GM21529 (cell line): Measurements from ENCODE around the gene KCNJ8.
"Not testable (repeated sequence)": the region's sequence is repeated elsewhere in the genome, so short reads cannot be mapped to it uniquely, and the experiment has no call there.

Experiments used
- ATAC-seq: cut with Tn5 transposase; IDR thresholded peaks from one replicate; pipeline ENCODE4 v1.9.1; 2021; ENCODE audit not compliant: unreplicated experiment

The KCNJ8 gene

GRCh38 chr12:21774358-21775132, at the start of gene KCNJ8:
Gene KCNJ8, minus strand, starts transcription at chr12:21774706. Its CDS starts 1,090 bp downstream, at chr12:21773616.
- no peak for ATAC-seq

- no peak for ATAC-seq
These were observed 49.1 kb upstream of the KCNJ8 start for GRCh38 chr12:21823581-21823980.

GRCh38 chr12:21819678-21820077, 45.2 kb upstream of the KCNJ8 start:
- no peak for ATAC-seq

GRCh38 chr12:21819236-21819635, 44.7 kb upstream of the KCNJ8 start:
- no peak for ATAC-seq

GRCh38 chr12:21818627-21819026, 44.1 kb upstream of the KCNJ8 start:
- ATAC-seq = no peak

- ATAC-seq = no peak
These were observed 41.0 kb upstream of the KCNJ8 start for GRCh38 chr12:21815306-21816062.

GRCh38 chr12:21814814-21815213, 40.3 kb upstream of the KCNJ8 start:
- ATAC-seq = no peak

GRCh38 chr12:21814327-21814726, 39.8 kb upstream of the KCNJ8 start:
- no peak for ATAC-seq

GRCh38 chr12:21813751-21814150, 39.2 kb upstream of the KCNJ8 start:
- ATAC-seq = no peak

- no peak for ATAC-seq
These were observed 38.6 kb upstream of the KCNJ8 start for GRCh38 chr12:21813125-21813524.

- not testable (repeated sequence) for ATAC-seq
These were observed 37.8 kb upstream of the KCNJ8 start for GRCh38 chr12:21812340-21812739.

- no peak for ATAC-seq
These were observed 34.6 kb upstream of the KCNJ8 start for GRCh38 chr12:21809100-21809499.

GRCh38 chr12:21806255-21806654, 31.7 kb upstream of the KCNJ8 start:
- no peak for ATAC-seq

GRCh38 chr12:21801522-21802288, 27.2 kb upstream of the KCNJ8 start:
- ATAC-seq = no peak

- ATAC-seq = no peak
These were observed 25.5 kb upstream of the KCNJ8 start for GRCh38 chr12:21800011-21800410.

- no peak for ATAC-seq
These were observed 23.0 kb upstream of the KCNJ8 start for GRCh38 chr12:21797539-21797938.

- ATAC-seq = no peak
These were observed 21.3 kb upstream of the KCNJ8 start for GRCh38 chr12:21795648-21796328.

- ATAC-seq = not testable (repeated sequence)
These were observed 20.5 kb upstream of the KCNJ8 start for GRCh38 chr12:21794807-21795595.

- not testable (repeated sequence) for ATAC-seq
These were observed 15.2 kb upstream of the KCNJ8 start for GRCh38 chr12:21789687-21790086.
